Stimulated activated CD8-positive, alpha-beta memory T cell treated with anti-CD3 and anti-CD28 coated beads, Interleukin-4, amount 100 ng/mL, for 48 hours (primary cell): ENCODE measurements around the gene CCDC200.
"Not testable (repeated sequence)": the region's sequence is repeated elsewhere in the genome, so short reads cannot be mapped to it uniquely, and the experiment has no call there.

Experiments
- DNase-seq: peaks from one replicate; pipeline ENCODE4 v3.0.0-alpha.2; 2020

The CCDC200 gene

DNA sequence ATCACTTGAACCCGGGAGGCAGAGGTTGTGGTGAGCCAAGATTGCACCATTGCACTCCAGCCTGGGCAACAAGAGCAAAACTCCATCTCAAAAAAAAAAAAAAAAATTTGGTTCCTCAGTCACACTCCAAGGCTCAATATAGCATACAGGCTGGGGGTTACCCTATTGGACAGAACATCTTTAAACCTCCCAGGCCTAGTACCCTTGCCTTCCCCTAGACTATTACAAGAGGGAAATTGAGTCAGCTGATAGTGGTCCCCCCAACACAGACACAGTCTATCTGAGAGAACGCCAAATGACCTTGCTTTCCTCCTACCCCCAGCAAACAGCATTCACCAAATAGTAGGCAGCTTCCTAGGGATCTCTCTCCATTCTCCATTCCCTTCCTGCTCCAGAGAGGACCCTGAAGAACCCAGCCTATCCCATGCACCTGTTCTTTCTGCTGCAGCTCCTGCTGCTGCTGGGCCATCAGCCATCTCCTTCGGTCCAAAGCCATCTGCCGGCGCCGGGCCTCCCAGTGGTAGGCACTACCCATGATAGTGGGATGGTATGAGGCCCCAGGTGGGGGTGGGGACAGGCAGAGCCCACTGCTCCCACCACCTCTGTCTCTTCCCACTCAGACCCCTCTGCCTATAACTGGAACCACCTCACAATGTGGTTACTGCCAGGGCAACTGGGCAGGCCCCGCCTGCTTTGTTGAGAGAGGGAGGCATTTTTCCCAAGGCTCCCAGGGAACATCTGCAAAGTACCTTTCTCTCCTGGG lies at the start of gene CCDC200:
CCDC200 (minus strand) TSS at position 604 of the 763 bp plus-strand sequence; CDS start at position 535, 69 bp downstream.
- not testable (repeated sequence) for DNase-seq

DNA sequence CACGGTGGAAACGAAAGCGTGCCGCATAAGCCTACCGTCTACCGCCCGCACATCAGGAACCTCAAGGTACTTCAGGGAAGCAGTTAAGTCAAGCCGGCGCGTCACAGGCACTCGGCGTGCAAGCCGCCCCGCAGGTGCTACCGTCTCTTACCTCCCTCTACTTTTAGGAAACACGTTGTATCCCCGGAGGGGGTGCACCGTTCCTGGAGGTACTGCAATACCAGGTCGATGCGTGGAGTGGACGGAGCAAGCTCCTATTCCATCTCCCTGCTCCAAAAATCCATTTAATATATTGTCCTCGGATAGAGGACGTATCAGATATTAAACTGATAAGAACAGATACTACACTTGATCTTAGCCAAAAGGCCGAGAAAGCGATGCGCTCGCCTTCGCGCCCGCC lies 44.5 kb upstream of the CCDC200 start:
- DNase-seq, result not testable (repeated sequence)

DNA sequence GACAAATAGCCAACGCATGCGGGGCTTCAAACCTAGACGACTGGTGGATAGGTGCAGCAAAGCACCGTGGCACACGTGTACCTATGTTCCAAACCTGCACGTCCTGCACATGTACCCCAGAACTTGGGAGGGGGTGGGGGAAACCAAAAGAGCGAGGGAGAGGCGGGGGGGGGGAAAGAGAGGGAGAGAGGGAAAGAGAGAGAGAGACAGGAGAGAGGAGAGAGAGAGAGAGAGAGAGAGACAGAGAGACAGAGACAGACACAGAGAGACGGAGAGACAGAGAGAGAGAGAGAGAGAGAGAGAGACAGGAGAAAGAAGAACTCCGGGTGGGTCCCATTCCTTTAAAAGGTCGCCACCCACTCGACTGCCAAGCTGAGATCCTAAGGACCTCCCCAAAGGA lies 44.1 kb upstream of the CCDC200 start:
- not testable (repeated sequence) for DNase-seq

DNA sequence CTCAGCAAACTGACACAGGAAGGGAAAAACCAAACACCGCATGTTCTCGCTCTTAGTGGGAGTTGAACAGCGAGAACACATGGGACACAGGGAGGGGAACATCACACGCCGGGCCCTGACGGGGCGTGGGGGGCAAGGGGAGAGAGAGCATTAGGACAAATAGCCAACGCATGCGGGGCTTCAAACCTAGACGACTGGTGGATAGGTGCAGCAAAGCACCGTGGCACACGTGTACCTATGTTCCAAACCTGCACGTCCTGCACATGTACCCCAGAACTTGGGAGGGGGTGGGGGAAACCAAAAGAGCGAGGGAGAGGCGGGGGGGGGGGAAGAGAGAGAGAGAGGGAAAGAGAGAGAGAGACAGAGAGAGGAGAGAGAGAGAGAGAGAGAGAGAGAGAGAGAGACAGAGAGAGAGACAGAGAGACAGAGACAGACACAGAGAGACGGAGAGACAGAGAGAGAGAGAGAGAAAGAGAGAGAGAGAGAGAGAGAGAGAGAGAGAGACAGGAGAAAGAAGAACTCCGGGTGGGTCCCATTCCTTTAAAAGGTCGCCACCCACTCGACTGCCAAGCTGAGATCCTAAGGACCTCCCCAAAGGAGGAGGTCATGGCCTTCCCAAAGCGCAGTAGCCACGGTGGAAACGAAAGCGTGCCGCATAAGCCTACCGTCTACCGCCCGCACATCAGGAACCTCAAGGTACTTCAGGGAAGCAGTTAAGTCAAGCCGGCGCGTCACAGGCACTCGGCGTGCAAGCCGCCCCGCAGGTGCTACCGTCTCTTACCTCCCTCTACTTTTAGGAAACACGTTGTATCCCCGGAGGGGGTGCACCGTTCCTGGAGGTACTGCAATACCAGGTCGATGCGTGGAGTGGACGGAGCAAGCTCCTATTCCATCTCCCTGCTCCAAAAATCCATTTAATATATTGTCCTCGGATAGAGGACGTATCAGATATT lies 42.4 kb upstream of the CCDC200 start:
- not testable (repeated sequence) for DNase-seq

DNA sequence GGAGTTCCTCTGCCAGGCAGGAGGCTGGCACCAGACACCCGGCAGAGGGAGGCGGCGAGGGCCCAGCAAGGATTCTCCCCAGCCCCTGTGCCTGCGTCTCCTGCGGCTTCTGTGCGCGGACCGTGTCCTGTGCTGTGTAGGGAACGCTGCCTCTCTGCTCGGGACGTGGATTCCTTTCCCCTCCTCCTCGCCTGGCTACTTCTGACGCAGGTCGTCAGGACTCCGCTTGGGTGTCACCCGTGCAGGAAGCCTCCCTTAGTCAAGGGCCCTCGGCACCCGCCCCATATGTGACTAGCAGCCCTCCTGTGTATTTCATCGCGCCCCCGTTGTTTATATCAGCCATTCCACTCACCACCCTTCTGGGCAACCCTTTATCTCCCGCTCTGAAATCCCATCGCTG lies 18.0 kb upstream of the CCDC200 start:
- not testable (repeated sequence) for DNase-seq

- not testable (repeated sequence) for DNase-seq
These were observed 12.4 kb upstream of the CCDC200 start for GRCh38 chr17:43240596-43241352.

DNA sequence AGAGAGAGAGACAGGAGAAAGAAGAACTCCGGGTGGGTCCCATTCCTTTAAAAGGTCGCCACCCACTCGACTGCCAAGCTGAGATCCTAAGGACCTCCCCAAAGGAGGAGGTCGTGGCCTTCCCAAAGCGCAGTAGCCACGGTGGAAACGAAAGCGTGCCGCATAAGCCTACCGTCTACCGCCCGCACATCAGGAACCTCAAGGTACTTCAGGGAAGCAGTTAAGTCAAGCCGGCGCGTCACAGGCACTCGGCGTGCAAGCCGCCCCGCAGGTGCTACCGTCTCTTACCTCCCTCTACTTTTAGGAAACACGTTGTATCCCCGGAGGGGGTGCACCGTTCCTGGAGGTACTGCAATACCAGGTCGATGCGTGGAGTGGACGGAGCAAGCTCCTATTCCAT lies 11.2 kb upstream of the CCDC200 start:
- not testable (repeated sequence) for DNase-seq

DNA sequence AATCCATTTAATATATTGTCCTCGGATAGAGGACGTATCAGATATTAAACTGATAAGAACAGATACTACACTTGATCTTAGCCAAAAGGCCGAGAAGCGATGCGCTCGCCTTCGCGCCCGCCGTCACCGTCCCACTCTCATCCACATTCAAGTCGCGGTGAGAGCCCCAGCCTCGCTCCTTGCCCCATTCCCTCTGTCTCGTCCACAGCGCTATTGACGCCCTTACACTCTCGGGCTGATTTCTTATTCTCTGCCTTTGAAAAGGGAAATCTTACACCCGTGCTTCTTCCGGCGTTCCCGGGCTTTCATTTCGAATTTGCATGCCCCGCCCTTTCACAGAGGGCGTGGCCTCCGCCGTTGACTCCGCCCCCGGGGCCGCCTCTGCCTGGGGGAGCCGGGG lies 5.5 kb upstream of the CCDC200 start, which contains the start of gene RNU2-1:
RNU2-1 (minus strand) TSS at position 101 of the 400 bp plus-strand sequence.
- not testable (repeated sequence) for DNase-seq

DNA sequence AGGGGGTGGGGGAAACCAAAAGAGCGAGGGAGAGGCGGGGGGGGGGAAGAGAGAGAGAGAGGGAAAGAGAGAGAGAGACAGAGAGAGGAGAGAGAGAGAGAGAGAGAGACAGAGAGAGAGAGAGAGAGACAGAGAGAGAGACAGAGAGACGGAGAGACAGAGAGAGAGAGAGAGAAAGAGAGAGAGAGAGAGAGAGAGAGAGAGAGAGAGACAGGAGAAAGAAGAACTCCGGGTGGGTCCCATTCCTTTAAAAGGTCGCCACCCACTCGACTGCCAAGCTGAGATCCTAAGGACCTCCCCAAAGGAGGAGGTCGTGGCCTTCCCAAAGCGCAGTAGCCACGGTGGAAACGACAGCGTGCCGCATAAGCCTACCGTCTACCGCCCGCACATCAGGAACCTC lies 4.8 kb upstream of the CCDC200 start:
- DNase-seq, result not testable (repeated sequence)

GRCh38 chr17:43232021-43232699 lies 3.7 kb upstream of the CCDC200 start:
- DNase-seq, result peak; percentile 55

DNA sequence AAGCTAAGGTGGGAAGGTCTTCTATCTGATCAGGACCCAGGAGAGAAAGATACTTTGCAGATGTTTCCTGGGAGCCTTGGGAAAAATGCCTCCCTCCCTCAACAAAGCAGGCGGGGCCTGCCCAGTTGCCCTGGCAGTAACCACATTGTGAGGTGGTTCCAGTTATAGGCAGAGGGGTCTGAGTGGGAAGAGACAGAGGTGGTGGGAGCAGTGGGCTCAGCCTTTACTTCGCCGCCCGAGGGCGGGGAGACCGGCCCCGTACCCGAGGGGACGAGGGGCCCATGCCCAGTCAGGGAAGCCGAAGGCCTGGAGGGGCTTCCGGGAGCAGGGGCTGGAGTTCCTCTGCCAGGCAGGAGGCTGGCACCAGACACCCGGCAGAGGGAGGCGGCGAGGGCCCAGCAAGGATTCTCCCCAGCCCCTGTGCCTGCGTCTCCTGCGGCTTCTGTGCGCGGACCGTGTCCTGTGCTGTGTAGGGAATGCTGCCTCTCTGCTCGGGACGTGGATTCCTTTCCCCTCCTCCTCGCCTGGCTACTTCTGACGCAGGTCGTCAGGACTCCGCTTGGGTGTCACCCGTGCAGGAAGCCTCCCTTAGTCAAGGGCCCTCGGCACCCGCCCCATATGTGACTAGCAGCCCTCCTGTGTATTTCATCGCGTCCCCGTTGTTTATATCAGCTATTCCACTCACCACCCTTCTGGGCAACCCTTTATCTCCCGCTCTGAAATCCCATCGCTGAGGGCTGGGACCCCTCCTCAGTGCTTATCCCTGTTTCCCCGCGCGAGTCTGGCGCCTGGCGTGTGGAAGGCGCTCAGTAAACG lies 3.0 kb upstream of the CCDC200 start:
- peak; percentile 22 for DNase-seq

GRCh38 chr17:43226393-43226792 lies 2.0 kb downstream of the CCDC200 start:
- no peak for DNase-seq

DNA sequence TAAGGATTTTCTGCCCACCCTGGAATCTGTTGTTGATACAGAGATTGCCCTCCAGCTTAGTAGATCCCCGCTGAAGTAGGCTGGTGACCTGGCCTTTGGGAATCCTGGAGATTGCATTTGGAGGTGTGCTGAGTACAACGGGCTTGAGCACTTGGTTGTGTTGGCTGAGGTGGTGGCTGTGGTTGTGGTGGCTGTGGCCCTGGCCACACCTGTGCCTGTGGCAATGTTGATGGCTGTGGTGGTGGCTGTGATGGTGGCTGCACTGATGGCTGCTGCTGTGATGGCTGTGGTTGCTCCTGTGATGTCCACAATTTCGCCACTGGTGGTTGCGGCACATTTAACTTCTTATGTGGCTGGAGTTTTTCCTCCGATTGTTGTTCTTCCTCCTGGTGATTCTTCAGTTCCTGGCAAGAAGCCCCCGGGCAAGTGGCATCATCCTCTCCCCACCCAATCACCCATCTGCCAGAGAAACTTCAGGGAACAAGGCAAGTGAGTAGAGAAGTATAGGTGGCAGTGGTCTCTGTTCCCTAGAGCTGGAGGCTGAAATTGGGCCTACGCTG lies 4.2 kb downstream of the CCDC200 start:
- peak; percentile 20 for DNase-seq

GRCh38 chr17:43220511-43221125 lies 7.8 kb downstream of the CCDC200 start:
- DNase-seq, result no peak

DNA sequence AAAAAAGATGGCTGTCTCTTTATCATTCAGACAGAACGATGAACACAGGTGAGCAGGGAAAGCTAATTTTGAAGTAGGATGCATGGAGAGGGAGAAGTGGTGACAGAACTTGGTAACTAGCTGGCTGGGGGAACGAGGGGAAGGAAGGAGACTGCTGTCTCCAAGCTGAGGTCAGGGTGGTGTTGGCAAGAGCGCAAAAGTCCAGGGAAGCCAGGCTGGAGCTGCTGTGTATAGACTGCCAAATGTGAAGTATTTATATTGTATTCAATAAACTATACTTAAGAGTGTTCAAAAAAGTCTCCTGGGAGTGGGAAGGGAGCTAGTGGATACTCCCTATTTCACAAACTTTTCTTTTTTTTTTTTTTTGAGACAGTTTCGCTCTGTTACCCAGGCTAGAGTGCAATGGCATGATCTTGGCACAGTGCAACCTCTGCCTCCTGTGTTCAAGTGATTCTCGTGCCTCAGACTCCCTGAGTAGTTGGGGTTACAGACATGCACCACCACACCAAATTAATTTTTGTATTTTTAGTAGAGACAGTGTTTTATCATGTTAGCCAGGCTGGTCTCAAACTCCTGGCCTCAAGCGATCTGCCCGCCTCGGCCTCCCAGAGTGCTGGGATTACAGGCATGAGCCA lies 8.6 kb downstream of the CCDC200 start:
- DNase-seq, result no peak

GRCh38 chr17:43219001-43219400 lies 9.4 kb downstream of the CCDC200 start:
- DNase-seq, result no peak

DNA sequence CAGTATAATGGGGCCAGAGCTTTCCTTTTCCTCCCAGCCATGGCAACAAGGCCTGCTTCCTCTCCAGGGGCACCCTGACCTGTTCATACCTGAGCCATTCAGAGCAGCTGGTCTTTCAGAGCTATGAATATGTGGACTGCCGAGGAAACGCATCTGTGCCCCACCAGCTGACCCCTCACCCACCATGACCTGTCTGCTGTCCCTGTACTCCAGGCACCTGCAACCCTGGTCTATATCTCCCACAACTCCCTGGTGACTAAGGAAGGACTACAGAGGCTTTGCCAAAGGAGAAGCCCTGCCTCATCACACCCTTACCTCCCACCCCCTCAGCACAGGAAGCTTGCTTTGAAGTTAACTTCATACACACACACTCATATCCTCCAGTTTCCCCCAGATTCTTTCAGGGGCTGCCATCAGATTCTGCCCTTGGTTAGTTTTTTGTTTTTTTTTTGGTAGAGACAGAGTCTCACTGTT lies 10.8 kb downstream of the CCDC200 start:
- DNase-seq, result no peak

DNA sequence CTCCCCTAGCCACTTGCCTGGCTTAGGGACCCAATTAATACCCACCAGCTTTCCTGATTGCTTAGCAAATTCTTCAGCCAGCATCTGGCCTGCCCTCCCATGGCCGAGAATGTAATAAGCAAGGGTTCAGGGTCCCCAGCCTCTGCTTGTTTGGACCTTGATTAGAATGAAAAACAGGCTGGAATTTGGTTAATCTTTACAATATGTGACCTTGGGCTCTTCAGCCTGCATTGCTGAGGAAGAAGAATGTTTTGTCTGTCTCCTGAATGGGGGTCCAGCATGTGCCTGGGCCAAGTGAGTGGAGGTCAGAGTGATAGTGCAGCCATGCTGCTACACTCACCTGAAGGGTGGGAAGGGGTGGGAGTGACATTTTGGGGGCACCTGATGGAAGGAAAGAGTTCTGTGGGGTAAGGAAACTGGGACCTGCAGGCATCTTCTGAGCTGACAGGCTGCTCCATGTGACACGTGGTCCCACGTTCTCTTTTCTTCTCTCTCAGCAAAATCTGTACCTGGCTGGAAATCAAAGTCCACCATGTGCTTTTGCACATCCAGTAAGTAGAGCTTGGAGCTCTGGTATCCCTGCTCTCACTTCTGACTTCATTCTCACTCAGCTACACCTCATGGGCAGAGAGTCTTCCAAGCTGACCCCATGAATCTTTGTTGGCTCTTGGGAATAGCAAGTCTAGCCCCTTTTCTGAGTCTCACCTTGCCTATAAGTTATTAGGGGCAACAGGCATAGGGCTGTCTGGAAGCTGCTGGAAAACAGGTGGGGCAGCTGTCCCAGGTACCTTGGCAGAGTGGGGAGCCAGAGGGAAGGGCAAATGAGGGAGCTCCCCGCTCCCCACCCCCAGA lies 11.4 kb downstream of the CCDC200 start:
- no peak for DNase-seq

GRCh38 chr17:43216369-43216761 lies 12.1 kb downstream of the CCDC200 start:
- DNase-seq, result no peak
